ENCODE data around the gene DCUN1D2.

Gene DCUN1D2

GRCh38 chr13:113518076-113518803 is 27.7 kb upstream of the DCUN1D2 start:
- no peak overlapping the region for H3K4me3 ChIP-seq (replicated peaks; ENCODE audit: low read depth, low read length)
- no peak for DNase-seq (ENCODE audit: low read depth)

GRCh38 chr13:113514847-113515246 is 24.3 kb upstream of the DCUN1D2 start:
- no peak overlapping the region for H3K4me3 ChIP-seq (replicated peaks; ENCODE audit: low read depth, low read length)
- TF ChIP-seq CTCF (IDR thresholded peaks at IDR 0.05; ENCODE audit: low read length, missing control alignments), result no peak
- DNase-seq (ENCODE audit: low read depth), result no peak

More at GRCh38 chr13:113518076-113518803, 27.7 kb upstream of the DCUN1D2 start:
- no peak for TF ChIP-seq CTCF (IDR thresholded peaks at IDR 0.05; ENCODE audit: low read length, missing control alignments)

- no peak for TF ChIP-seq CTCF (IDR thresholded peaks at IDR 0.05; ENCODE audit: low read length, missing control alignments)
- no peak overlapping the region for H3K4me3 ChIP-seq (replicated peaks; ENCODE audit: low read depth, low read length)
- DNase-seq (ENCODE audit: low read depth), result no peak
Measured at GRCh38 chr13:113513761-113514160, 23.2 kb upstream of the DCUN1D2 start.

GRCh38 chr13:113511361-113511760 is 20.9 kb upstream of the DCUN1D2 start:
- no peak overlapping the region for H3K4me3 ChIP-seq (replicated peaks; ENCODE audit: low read depth, low read length)
- DNase-seq (ENCODE audit: low read depth), result no peak
- no peak for TF ChIP-seq CTCF (IDR thresholded peaks at IDR 0.05; ENCODE audit: low read length, missing control alignments)

GRCh38 chr13:113510871-113511270 is 20.4 kb upstream of the DCUN1D2 start:
- DNase-seq (ENCODE audit: low read depth), result no peak
- no peak for TF ChIP-seq CTCF (IDR thresholded peaks at IDR 0.05; ENCODE audit: low read length, missing control alignments)

GRCh38 chr13:113509989-113510388 is 19.5 kb upstream of the DCUN1D2 start:
- TF ChIP-seq CTCF (IDR thresholded peaks at IDR 0.05; ENCODE audit: low read length, missing control alignments), result no peak
- no peak for DNase-seq (ENCODE audit: low read depth)
- no peak overlapping the region for H3K4me3 ChIP-seq (replicated peaks; ENCODE audit: low read depth, low read length)

More at GRCh38 chr13:113510871-113511270, 20.4 kb upstream of the DCUN1D2 start:
- H3K4me3 ChIP-seq (replicated peaks; ENCODE audit: low read depth, low read length), result no peak overlapping the region

Measured in fibroblast of pulmonary artery (primary cell).